HFF-Myc (cell line): ENCODE results near the gene NR3C2.

Experiments used
- DNase-seq: peaks from one replicate; pipeline ENCODE4 v3.0.0-alpha.2; 2011; ENCODE audit warnings: low read depth; ENCODE audit errors: extremely low read depth
- H3K4me3 ChIP-seq: replicated peaks from 2 replicates; pipeline ENCODE4 v1.5.1; 2011; ENCODE audit warnings: low read depth, mild to moderate bottlenecking, control low read depth, low read length
- CTCF ChIP-seq: IDR thresholded peaks from 2 replicates; pipeline ENCODE4 v1.5.1; 2012; ENCODE audit warnings: mild to moderate bottlenecking, low read depth, low read length, control low read depth; ENCODE audit errors: missing control alignments

NR3C2 gene

GRCh38 chr4:148207068-148207467 is 235.1 kb downstream of the NR3C2 start:
- DNase-seq: no peak
- no peak overlapping the region for H3K4me3 ChIP-seq
- TF ChIP-seq CTCF: no peak

GRCh38 chr4:148205476-148205875 is 236.7 kb downstream of the NR3C2 start:
- H3K4me3 ChIP-seq: no peak overlapping the region
- no peak for TF ChIP-seq CTCF
- no peak for DNase-seq

DNA sequence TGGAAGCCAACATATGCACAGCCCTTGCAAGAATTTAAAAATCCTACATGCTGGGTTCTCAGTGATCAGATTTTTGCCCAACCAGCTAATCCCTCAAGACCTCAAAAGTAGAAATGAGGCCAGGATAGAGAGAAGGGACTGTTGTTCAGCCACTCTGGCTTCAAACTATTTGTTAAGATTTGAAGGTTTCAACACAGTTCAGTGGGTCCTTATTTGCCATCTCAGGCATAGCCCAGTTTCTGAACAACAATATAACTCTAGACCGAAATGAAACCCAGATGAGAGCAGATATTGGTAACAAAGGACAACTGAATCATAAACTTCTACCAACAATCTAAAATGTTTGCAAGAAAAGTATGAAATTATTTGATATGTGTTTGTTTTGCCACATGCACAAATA is 237.3 kb downstream of the NR3C2 start:
- no peak overlapping the region for H3K4me3 ChIP-seq
- DNase-seq: no peak
- no peak for TF ChIP-seq CTCF

GRCh38 chr4:148204171-148204570 is 238.0 kb downstream of the NR3C2 start:
- no peak for TF ChIP-seq CTCF
- no peak for DNase-seq
- no peak overlapping the region for H3K4me3 ChIP-seq

DNA sequence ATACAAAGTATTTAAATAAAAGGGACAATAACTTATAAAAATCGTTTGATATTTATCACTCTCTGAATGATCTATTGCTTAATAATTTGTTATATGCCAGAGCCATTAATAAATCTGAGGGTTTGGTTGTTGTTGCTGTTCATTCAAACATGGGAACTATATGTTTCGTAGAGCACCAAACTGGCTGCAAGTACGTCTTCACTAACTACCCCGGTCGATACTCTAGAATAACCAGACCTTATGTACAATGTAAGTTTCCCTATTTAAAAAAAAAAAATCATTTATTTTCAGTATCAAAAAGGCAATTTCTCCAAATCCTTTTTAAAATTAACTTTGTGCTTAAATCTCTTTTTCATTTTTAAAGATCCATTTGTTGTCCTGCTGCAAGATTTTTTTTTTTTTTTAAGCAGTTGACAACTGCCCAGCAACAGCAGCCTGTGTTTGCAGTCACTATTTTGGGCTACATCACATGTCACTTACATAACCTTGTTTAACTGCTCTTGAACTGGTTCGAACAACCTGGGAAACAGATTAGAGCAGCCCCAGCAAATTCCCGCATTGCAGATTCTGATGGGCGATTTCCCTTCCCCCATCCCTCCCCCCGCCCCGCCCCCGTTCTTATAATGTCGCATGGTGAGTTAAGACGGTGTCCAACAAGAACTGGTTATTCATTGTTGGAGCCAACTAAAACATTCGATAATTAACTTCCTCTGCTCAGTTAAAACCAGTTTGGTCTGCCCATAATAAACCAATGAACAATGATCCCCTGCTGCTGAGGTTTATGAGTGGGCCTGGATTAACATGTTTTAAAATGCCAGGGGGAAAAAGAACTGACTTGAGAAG is 238.9 kb downstream of the NR3C2 start:
- no peak for DNase-seq
- TF ChIP-seq CTCF: no peak

GRCh38 chr4:148200960-148201359 is 241.3 kb downstream of the NR3C2 start:
- no peak for TF ChIP-seq CTCF
- DNase-seq: no peak

More for the DNA sequence above, 238.9 kb downstream of the NR3C2 start:
- no peak overlapping the region for H3K4me3 ChIP-seq

GRCh38 chr4:148196164-148196563 is 246.1 kb downstream of the NR3C2 start:
- no peak for DNase-seq
- no peak overlapping the region for H3K4me3 ChIP-seq
- TF ChIP-seq CTCF: no peak

More at GRCh38 chr4:148200960-148201359, 241.3 kb downstream of the NR3C2 start:
- H3K4me3 ChIP-seq: no peak overlapping the region
